K562 (cell line): ENCODE results near the gene CABYR. TPM values are rescaled to one million over a fixed set of nuclear protein-coding genes. Genes with fewer than 3 reads are reported as not detected.

Source experiments
- ATAC-seq: fragments of 200-7000 bp; cut with Tn5 transposase; 3 replicates; pipeline ENCODE4 v1.9.1; 2020; ENCODE audit warnings: moderate library complexity
- BruUV-seq: library from RNA; stranded (reverse); fragments of 400-500 nt; replicated peaks from 2 replicates; lab custom pipeline; 2021; lab: Mats Ljungman, UMichigan
- CTCF ChIA-PET: fragments of 300-600 bp; formaldehyde crosslinking; extraction: SDS; loops from one replicate; lab custom pipeline; 2021; ENCODE audit warnings: low intra/inter-chr PET ratio; lab: Yijun Ruan, JAX
- POLR2A ChIA-PET: fragments of 300-600, 350-650 bp; sonication (Branson Sonifier 250); formaldehyde crosslinking; extraction: SDS; loops from one replicate; lab custom pipeline; 2021; ENCODE audit warnings: antibody characterized with exemption, inconsistent platforms; lab: Yijun Ruan, JAX
- DNase-seq, 4 experiments: peaks; one replicate each; pipeline versions ENCODE4 v3.0.0 to v3.0.0-alpha.2; 2011 to 2018; ENCODE audit warnings: low spot score in 3 of 4, mixed read lengths in 3 of 4; ENCODE audit errors: extremely low read depth in 1 of 4
- FAIRE-seq: peaks from 2 replicates; lab custom pipeline; 2011; peaks lifted over from hg19 to GRCh38; lab: Jason Lieb, UNC
- H2AFZ ChIP-seq: 2 replicates; pipeline ENCODE4 v1.6.0; 2011; ENCODE audit warnings: low read depth, low read length, control low read depth, inconsistent platforms
- H3K27ac ChIP-seq: fragments of 200-600 bp; 3 replicates; pipeline ENCODE4 v1.8.0; 2011; ENCODE audit warnings: low read depth, mild to moderate bottlenecking, control low read depth, inconsistent platforms, low read length, moderate library complexity, mixed read lengths; ENCODE audit errors: extremely low read depth
- H3K27me3 ChIP-seq, 2 experiments: fragments of 300-600 bp in 1 of 2; 2 replicates in 1 of 2; 3 replicates in 1 of 2; pipeline versions ENCODE4 v1.6.0 to v1.8.0; 2011; ENCODE audit warnings: inconsistent platforms in 2 of 2, low read length in 2 of 2, mild to moderate bottlenecking in 1 of 2, mixed read lengths in 1 of 2, moderate library complexity in 1 of 2; ENCODE audit not compliant: control insufficient read depth in 2 of 2, insufficient read depth in 2 of 2
- H3K36me3 ChIP-seq: fragments of 300-600 bp; 3 replicates; pipeline ENCODE4 v1.8.0; 2011; ENCODE audit warnings: mild to moderate bottlenecking, low read length, inconsistent platforms; ENCODE audit not compliant: control insufficient read depth, insufficient read depth
- H3K4me1 ChIP-seq, 2 experiments: fragments of 200-600 bp in 1 of 2; replicated peaks in 1 of 2; 2 replicates in 1 of 2; 3 replicates in 1 of 2; pipeline versions ENCODE4 v1.5.1 to v1.8.0; 2011; ENCODE audit warnings: inconsistent platforms in 2 of 2, low read length in 2 of 2, mild to moderate bottlenecking in 1 of 2, mixed read lengths in 1 of 2, moderate library complexity in 1 of 2; ENCODE audit not compliant: control insufficient read depth in 2 of 2, insufficient read depth in 2 of 2
- H3K4me2 ChIP-seq: 2 replicates; pipeline ENCODE4 v1.6.1; 2011; ENCODE audit warnings: low read length, control low read depth, inconsistent platforms, mixed read lengths; ENCODE audit not compliant: insufficient read depth
- H3K4me3 ChIP-seq: fragments of 200-600 bp; sonication (generic), shearing (Covaris generic); 2 replicates; pipeline ENCODE4 v1.5.1; 2016; ENCODE audit warnings: control low read depth, inconsistent platforms
- H3K79me2 ChIP-seq: fragments of 200-600 bp; 3 replicates; pipeline ENCODE4 v1.8.0; 2011; ENCODE audit warnings: low read length, inconsistent platforms; ENCODE audit not compliant: control insufficient read depth, insufficient read depth
- H3K9ac ChIP-seq, 2 experiments: 2 replicates each; pipeline versions ENCODE4 v1.6.0 to v1.6.1; 2011; ENCODE audit warnings: low read depth in 2 of 2, low read length in 2 of 2, control low read depth in 1 of 2, inconsistent platforms in 1 of 2, mild to moderate bottlenecking in 1 of 2, mixed read lengths in 1 of 2; ENCODE audit not compliant: insufficient read depth in 1 of 2
- H3K9me1 ChIP-seq: one replicate; pipeline ENCODE4 v1.6.0; 2011; ENCODE audit warnings: inconsistent platforms, mild to moderate bottlenecking, low read length, moderate library complexity; ENCODE audit not compliant: control insufficient read depth, insufficient read depth
- H3K9me3 ChIP-seq: replicated peaks from 2 replicates; pipeline ENCODE4 v1.5.1; 2011; ENCODE audit warnings: low read depth, low read length, inconsistent platforms; ENCODE audit not compliant: control insufficient read depth, insufficient read depth
- H4K20me1 ChIP-seq: replicated peaks from 2 replicates; pipeline ENCODE4 v1.6.1; 2011; ENCODE audit warnings: low read length, inconsistent platforms, mixed read lengths; ENCODE audit not compliant: control insufficient read depth, insufficient read depth
- ARNT ChIP-seq, 2 experiments: fragments of 450-650 bp; IDR thresholded peaks; 2 replicates each; pipeline ENCODE4 v1.6.1; 2016; ENCODE audit warnings: mild to moderate bottlenecking in 1 of 2
- MAFF ChIP-seq: IDR thresholded peaks from 2 replicates; pipeline ENCODE4 v1.6.1; 2012; ENCODE audit warnings: low read length, improper control_type of control experiment
- MNT ChIP-seq, 2 experiments: fragments of 450-650 bp; conservative IDR thresholded peaks; 2 replicates each; pipeline ENCODE4 v1.6.1; 2017; ENCODE audit warnings: mild to moderate bottlenecking in 2 of 2, moderate library complexity in 2 of 2
- NCOA4 ChIP-seq: fragments of 450-650 bp; IDR thresholded peaks from 2 replicates; pipeline ENCODE4 v1.6.1; 2018; ENCODE audit warnings: mild to moderate bottlenecking; ENCODE audit not compliant: partially characterized antibody
- RBFOX2 ChIP-seq: fragments of 200-400 bp; formaldehyde crosslinking; IDR thresholded peaks from 2 replicates; pipeline ENCODE4 v1.6.1; 2017; ENCODE audit warnings: low read depth, mild to moderate bottlenecking, low read length, moderate library complexity
- RFX5 ChIP-seq: IDR thresholded peaks from 2 replicates; pipeline ENCODE4 v1.6.1; 2011; ENCODE audit warnings: low read depth, mild to moderate bottlenecking, improper control_type of control experiment, low read length
- SETDB1 ChIP-seq: IDR thresholded peaks from one replicate; pipeline ENCODE4 v1.6.1; 2012; ENCODE audit warnings: low read length, control low read depth, inconsistent platforms
- SIX5 ChIP-seq, 2 experiments: IDR thresholded peaks; 2 replicates each; pipeline ENCODE4 v1.6.1; 2011; ENCODE audit warnings: low read length in 2 of 2, borderline replicate concordance in 1 of 2, low read depth in 1 of 2, mild to moderate bottlenecking in 1 of 2, moderate library complexity in 1 of 2; ENCODE audit not compliant: insufficient read depth in 1 of 2
- SOX6 ChIP-seq: fragments of 450-650 bp; IDR thresholded peaks from 2 replicates; pipeline ENCODE4 v1.6.1; 2014; ENCODE audit warnings: mild to moderate bottlenecking
- ZNF75A ChIP-seq: fragments of 450-650 bp; formaldehyde crosslinking; IDR thresholded peaks from 2 replicates; pipeline ENCODE4 v1.4.0; 2020; ENCODE audit warnings: mild to moderate bottlenecking
- ZSCAN29 ChIP-seq: fragments of 450-650 bp; IDR thresholded peaks from 2 replicates; pipeline ENCODE4 v1.6.1; 2017
- WGBS: fragments of 100-300 bp; shearing (Covaris generic); methylation state at CpG from one replicate; pipeline ENCODE4 v1.1.6; 2016; ENCODE audit warnings: low coverage, mixed read lengths; ENCODE audit not compliant: insufficient coverage; ENCODE audit errors: missing lambda C conversion rate; 5-methylcytosine and 5-hydroxymethylcytosine counted together
- in situ Hi-C: fragments of 300-500 bp; cut with MboI; formaldehyde crosslinking; loops from 4 replicates; pipeline ENCODE4 v1.15.0; 2018; ENCODE audit warnings: inconsistent platforms, mixed read lengths
- intact Hi-C: fragments of 100-400 bp; cut with micrococcal nuclease; formaldehyde crosslinking; loops from 2 replicates; pipeline ENCODE4 v1.14.2; 2022
- polyA plus RNA-seq, 8 experiments: library from polyadenylated mRNA; depleted of rRNA in 4 of 8; stranded (reverse) in 5 of 8; unstranded in 3 of 8; fragments of >200 nt; fragmentation: Nextera tagmentation in 2 of 8; fragmentation: Illumina TruSeq in 1 of 8; extraction: Ambion mirVana in 2 of 8; extraction: Trizol in 1 of 8; gene quantifications; 2 replicates each; pipeline versions ENCODE4 v1.2.1 to v1.2.3, GENCODE V29; 2011 to 2014; ENCODE audit warnings: inconsistent platforms in 1 of 8, missing spikeins in 1 of 8
- total RNA-seq, 7 experiments: library from RNA; depleted of rRNA in 6 of 7; stranded (reverse); fragments of >200 nt in 6 of 7; fragmentation: Illumina TruSeq in 2 of 7; extraction: Trizol in 2 of 7; gene quantifications; 2 replicates each; pipeline versions ENCODE4 v1.2.1 to v1.2.3, GENCODE V29; 2011 to 2021; ENCODE audit warnings: low replicate concordance in 1 of 7

CABYR gene
- total and polyA plus RNA-seq, 9 of the 15 experiments (the other 6 are each of a cell fraction or from before 2014, with no cell fraction given): not detected

- no peak for FAIRE-seq
- Histone ChIP-seq H3K9ac (no peak overlapping the region), H3K4me1 (no peaks in the 10 kb centered on the region), H3K4me2 (no peak overlapping the region), H3K79me2 (no peaks in the 10 kb centered on the region), H3K4me3 (no peak overlapping the region), H3K9me3 (no peaks in the 10 kb centered on the region), H3K27me3 (no peaks in the 10 kb centered on the region; a peak in 1 of 5 replicates), H4K20me1 (no peaks in the 10 kb centered on the region), H3K27ac (no peak overlapping the region), H3K9me1 (no peaks in the 10 kb centered on the region), H2AFZ (no peak overlapping the region), H3K36me3 (no peaks in the 10 kb centered on the region)
- ChIA-PET POLR2A (no interaction called here), CTCF (no interaction called here)
- BruUV-seq: no TSS peak
- no peak for DNase-seq
- 0% methylated on average over 3 of the region's 3 CpGs for WGBS
- in situ Hi-C loops (no loop called here), intact Hi-C loops (no loop called here)
- no peak for ATAC-seq
- no peak for TF ChIP-seq SIX5 (IDR thresholded peaks at IDR 0.05; ENCODE audit: borderline replicate concordance in 1 of 2, insufficient read depth in 1 of 2, low read depth in 1 of 2, low read length in 2 of 2)
- TF ChIP-seq RFX5: no peak
- no peak for TF ChIP-seq RBFOX2
- TF ChIP-seq NCOA4: no peak
- no peak for TF ChIP-seq SETDB1
- no peak for TF ChIP-seq MNT (conservative IDR thresholded peaks at IDR 0.05)
- TF ChIP-seq ZNF75A: no peak
- no peak for TF ChIP-seq MAFF
- TF ChIP-seq ARNT (IDR thresholded peaks at IDR 0.05): no peak
- no peak for TF ChIP-seq ZSCAN29
- no peak for TF ChIP-seq SOX6
Measured at GRCh38 chr18:24157855-24158254, 19.0 kb downstream of the CABYR start.
